Duodenal mucosa (tissue), 2 donors: Measurements from ENCODE around the gene CCNF.

Experiments
- H3K27ac ChIP-seq: one replicate; pipeline ENCODE4 v1.7.0; 2013; ENCODE audit warnings: low read depth, low read length
- H3K27me3 ChIP-seq, 2 donors: one replicate each; pipeline ENCODE4 v1.7.0; 2013; ENCODE audit warnings: low read length in 2 of 2, control low read depth in 1 of 2; ENCODE audit not compliant: insufficient read depth in 2 of 2, control insufficient read depth in 1 of 2
- H3K36me3 ChIP-seq, 2 donors: one replicate each; pipeline ENCODE4 v1.7.0; 2013; ENCODE audit warnings: low read length in 2 of 2, control low read depth in 1 of 2; ENCODE audit not compliant: insufficient read depth in 2 of 2, control insufficient read depth in 1 of 2
- H3K4me1 ChIP-seq, 2 donors: one replicate each; pipeline ENCODE4 v1.7.0; 2013; ENCODE audit warnings: low read length in 2 of 2, control low read depth in 1 of 2; ENCODE audit not compliant: insufficient read depth in 2 of 2, control insufficient read depth in 1 of 2
- H3K4me3 ChIP-seq, 2 donors: one replicate each; pipeline ENCODE4 v1.7.0; 2013; ENCODE audit warnings: low read length in 2 of 2, low read depth in 1 of 2
- H3K9ac ChIP-seq, 2 donors: one replicate each; pipeline ENCODE4 v1.7.0; 2013; ENCODE audit warnings: low read length in 2 of 2, low read depth in 1 of 2
- H3K9me3 ChIP-seq, 2 donors: one replicate each; pipeline ENCODE4 v1.7.0; 2013; ENCODE audit warnings: low read length in 2 of 2, control low read depth in 1 of 2; ENCODE audit not compliant: control insufficient read depth in 1 of 2

CCNF gene

DNA sequence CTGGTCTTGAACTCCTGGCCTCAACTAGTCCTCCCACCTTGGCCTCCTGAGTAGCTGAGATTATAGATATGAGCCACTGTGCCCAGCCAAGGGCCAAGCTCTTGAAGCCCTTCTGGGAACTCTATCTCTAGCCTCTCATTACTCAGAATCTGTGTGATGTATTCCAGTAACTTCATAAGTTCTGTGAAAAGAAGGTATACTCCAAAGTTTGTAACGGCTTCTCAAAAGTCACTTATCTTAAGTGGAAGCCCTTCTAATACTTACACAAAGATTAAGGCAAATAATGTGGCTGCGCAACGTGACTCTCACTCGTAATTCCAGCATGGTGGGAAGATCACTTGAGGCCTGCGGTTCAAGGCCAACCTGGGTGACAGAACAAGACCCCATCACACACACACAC is 65.4 kb downstream of the CCNF start:
- Histone ChIP-seq H3K36me3 (peaks cover 2 to 26% of the 10 kb centered on the region in 2 donors), H3K27ac (no peak overlapping the region), H3K4me1 (peaks cover 5 to 6% of the 10 kb centered on the region in 2 donors)

DNA sequence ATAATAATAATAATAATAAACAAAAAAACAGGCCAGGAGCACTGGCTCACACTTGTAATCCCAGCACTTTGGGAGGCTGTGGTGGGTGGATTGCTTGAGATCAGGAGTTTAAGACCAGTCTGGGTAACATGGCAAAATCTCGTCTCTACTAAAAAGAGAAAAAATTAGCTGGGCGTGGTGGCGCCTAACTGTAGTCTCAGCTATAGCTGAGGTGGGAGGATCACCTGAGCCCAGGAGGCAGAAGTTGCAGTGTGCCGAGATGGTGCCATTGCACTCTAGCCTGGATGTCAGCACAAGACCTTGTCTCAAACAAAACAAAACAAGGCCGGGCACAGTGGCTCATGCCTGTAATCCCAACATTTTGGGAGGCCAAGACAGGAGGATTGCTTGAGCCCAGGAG is 65.8 kb downstream of the CCNF start:
- Histone ChIP-seq H3K36me3 (peaks cover 2 to 26% of the 10 kb centered on the region in 2 donors), H3K27me3 (no peaks in the 10 kb centered on the region), H3K9ac (no peak overlapping the region), H3K9me3 (no peaks in the 10 kb centered on the region), H3K4me3 (no peak overlapping the region), H3K27ac (no peak overlapping the region), H3K4me1 (peaks cover 5 to 6% of the 10 kb centered on the region in 2 donors)

More for the DNA sequence above, 65.4 kb downstream of the CCNF start:
- H3K4me3 ChIP-seq, result no peak overlapping the region
- H3K9me3 ChIP-seq, result no peaks in the 10 kb centered on the region
- no peaks in the 10 kb centered on the region for H3K27me3 ChIP-seq
- H3K9ac ChIP-seq, result no peak overlapping the region

GRCh38 chr16:2496223-2497115 is 67.2 kb downstream of the CCNF start:
- Histone ChIP-seq H3K9ac (no peak overlapping the region), H3K27ac (no peak overlapping the region)

DNA sequence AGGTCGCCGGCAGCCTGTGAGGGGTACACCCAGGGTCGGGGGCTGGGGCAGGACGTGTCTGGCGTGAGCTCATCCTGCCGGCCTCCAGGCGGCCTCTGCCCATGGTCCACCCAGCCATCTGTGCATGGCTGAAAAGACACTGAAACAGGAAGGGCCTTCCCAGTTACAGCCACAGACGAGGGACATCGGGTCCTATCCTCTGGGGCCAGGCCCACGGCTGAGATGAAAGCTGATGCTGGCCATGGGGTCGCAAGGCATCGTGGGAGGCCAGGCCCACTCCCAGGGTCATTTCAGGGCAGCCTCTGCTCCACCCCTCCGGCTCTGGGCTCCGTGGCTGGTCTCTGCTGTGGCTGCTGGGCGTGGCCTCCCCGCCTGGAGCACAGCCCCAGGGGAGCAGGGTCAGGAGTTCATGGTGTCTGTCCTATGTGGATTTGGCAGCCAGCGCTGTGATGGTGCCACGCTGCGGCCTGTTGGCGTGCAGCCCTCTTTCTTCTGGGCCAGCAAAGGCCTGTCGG is 67.9 kb downstream of the CCNF start:
- H3K36me3 ChIP-seq, result peaks cover 2 to 18% of the 10 kb centered on the region in 2 donors
- peaks cover 5 to 15% of the 10 kb centered on the region in 2 donors for H3K4me1 ChIP-seq
- H3K4me3 ChIP-seq, result no peak overlapping the region
- H3K27me3 ChIP-seq, result no peaks in the 10 kb centered on the region
- H3K9me3 ChIP-seq, result no peaks in the 10 kb centered on the region
- no peak overlapping the region for H3K9ac ChIP-seq
- no peak overlapping the region for H3K27ac ChIP-seq

More at GRCh38 chr16:2496223-2497115, 67.2 kb downstream of the CCNF start:
- H3K9me3 ChIP-seq, result no peaks in the 10 kb centered on the region
- no peaks in the 10 kb centered on the region for H3K27me3 ChIP-seq
- no peak overlapping the region for H3K4me3 ChIP-seq
- peaks cover 2 to 18% of the 10 kb centered on the region in 2 donors for H3K36me3 ChIP-seq
- H3K4me1 ChIP-seq, result peaks cover 5 to 10% of the 10 kb centered on the region in 2 donors

GRCh38 chr16:2497695-2498484 is 68.6 kb downstream of the CCNF start:
- Histone ChIP-seq H3K27ac (no peak overlapping the region), H3K9ac (no peak overlapping the region), H3K4me1 (peaks cover 5 to 15% of the 10 kb centered on the region in 2 donors), H3K9me3 (no peaks in the 10 kb centered on the region), H3K36me3 (peaks cover 2 to 18% of the 10 kb centered on the region in 2 donors), H3K4me3 (no peak overlapping the region), H3K27me3 (no peaks in the 10 kb centered on the region)

DNA sequence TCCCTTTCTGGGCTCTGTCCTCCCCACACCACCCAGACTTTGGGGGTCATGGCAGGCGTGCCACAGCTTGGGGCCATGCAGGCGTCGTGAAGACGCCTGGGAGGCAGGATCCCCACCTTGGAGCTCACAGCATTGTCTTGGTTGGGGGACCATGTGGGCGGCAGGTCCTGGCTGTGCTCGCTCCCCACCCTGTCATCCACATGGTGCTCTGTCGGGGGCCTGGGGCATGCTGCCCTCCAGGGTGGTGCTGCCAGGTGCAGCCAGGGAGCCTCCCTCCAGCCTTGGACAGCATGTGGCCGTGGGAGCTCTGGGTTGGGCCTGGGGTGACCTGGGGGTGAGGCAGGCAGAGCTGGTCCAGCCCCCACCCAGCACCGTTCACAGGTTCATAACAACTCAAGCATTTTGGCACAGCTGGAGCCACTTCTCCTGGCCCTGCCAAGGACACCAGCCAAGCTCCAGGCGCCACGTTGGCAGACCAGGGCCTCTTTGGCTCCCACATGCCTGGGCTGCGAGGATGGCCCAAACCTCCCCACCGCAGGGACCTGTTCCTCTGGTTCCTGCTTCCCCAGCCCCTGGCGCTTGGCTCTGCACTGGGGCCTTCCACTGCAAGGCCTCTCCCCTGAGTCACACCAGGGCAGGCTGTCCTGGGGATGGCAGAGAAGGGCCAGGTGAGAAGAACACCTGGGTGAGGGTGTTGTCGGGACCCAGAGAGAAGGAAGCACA is 69.4 kb downstream of the CCNF start:
- no peaks in the 10 kb centered on the region for H3K9me3 ChIP-seq
- peaks cover 2 to 14% of the 10 kb centered on the region in 2 donors for H3K36me3 ChIP-seq
- H3K4me1 ChIP-seq, result peaks cover 5 to 15% of the 10 kb centered on the region in 2 donors
- H3K9ac ChIP-seq, result no peak overlapping the region
- H3K4me3 ChIP-seq, result no peak overlapping the region
- H3K27ac ChIP-seq, result no peak overlapping the region
- no peaks in the 10 kb centered on the region for H3K27me3 ChIP-seq

GRCh38 chr16:2499454-2499853 is 70.2 kb downstream of the CCNF start:
- H3K36me3 ChIP-seq, result peaks cover 2 to 14% of the 10 kb centered on the region in 2 donors
- no peak overlapping the region for H3K27ac ChIP-seq
- peaks cover 5 to 15% of the 10 kb centered on the region in 2 donors for H3K4me1 ChIP-seq
- no peak overlapping the region for H3K9ac ChIP-seq
- H3K27me3 ChIP-seq, result no peaks in the 10 kb centered on the region
- H3K9me3 ChIP-seq, result no peaks in the 10 kb centered on the region
- H3K4me3 ChIP-seq, result no peak overlapping the region

- Histone ChIP-seq H3K27ac (no peak overlapping the region), H3K4me3 (no peak overlapping the region)
These were observed 70.7 kb downstream of the CCNF start for GRCh38 chr16:2499890-2500429.

DNA sequence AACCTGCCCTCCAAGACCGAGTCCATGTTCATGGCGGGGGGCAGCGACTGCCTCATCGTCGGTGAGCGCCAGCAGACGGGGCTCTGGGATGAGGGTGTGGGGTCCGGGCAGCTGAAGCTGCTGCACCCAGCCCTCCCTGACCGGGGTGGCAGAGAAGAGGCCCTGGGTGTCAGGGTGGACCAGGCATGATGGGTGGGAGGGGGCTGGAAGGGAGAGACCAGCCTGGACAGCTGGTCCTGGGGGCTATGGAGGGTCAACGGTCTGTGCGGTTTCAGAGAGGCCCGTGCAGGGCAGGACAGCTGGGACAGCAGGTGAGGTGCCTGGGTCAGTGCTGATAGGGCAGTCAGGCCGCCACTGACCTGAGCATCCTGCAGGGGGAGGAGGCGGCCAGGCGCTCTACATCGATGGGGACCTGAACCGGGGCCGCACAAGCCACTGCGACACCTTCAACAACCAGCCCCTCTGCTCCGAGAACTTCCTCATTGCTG is 71.2 kb downstream of the CCNF start:
- Histone ChIP-seq H3K36me3 (peaks cover 2 to 14% of the 10 kb centered on the region in 2 donors), H3K27me3 (no peaks in the 10 kb centered on the region), H3K4me3 (no peak overlapping the region), H3K27ac (no peak overlapping the region), H3K9ac (no peak overlapping the region), H3K9me3 (no peaks in the 10 kb centered on the region), H3K4me1 (peaks cover 5 to 15% of the 10 kb centered on the region in 2 donors)

More at GRCh38 chr16:2499890-2500429, 70.7 kb downstream of the CCNF start:
- Histone ChIP-seq H3K4me1 (peaks cover 5 to 15% of the 10 kb centered on the region in 2 donors), H3K36me3 (peaks cover 2 to 14% of the 10 kb centered on the region in 2 donors), H3K9me3 (no peaks in the 10 kb centered on the region), H3K9ac (no peak overlapping the region), H3K27me3 (no peaks in the 10 kb centered on the region)
